GM21786 (cell line): ENCODE measurements around the gene PCBP4.

ENCODE experiments used
- ATAC-seq: cut with Tn5 transposase; IDR thresholded peaks from one replicate; pipeline ENCODE4 v1.9.1; 2021; ENCODE audit not compliant: unreplicated experiment

The PCBP4 gene

DNA sequence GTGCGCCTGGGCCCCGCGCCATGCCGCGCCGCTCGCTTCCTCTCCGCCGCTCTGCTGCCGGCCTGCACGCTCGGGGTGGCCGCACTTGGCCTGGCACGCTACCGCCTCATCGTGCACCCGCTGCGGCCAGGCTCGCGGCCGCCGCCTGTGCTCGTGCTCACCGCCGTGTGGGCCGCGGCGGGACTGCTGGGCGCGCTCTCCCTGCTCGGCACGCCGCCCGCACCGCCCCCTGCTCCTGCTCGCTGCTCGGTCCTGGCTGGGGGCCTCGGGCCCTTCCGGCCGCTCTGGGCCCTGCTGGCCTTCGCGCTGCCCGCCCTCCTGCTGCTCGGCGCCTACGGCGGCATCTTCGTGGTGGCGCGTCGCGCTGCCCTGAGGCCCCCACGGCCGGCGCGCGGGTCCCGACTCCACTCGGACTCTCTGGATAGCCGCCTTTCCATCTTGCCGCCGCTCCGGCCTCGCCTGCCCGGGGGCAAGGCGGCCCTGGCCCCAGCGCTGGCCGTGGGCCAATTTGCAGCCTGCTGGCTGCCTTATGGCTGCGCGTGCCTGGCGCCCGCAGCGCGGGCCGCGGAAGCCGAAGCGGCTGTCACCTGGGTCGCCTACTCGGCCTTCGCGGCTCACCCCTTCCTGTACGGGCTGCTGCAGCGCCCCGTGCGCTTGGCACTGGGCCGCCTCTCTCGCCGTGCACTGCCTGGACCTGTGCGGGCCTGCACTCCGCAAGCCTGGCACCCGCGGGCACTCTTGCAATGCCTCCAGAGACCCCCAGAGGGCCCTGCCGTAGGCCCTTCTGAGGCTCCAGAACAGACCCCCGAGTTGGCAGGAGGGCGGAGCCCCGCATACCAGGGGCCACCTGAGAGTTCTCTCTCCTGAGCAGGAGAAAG lies 11.1 kb downstream of the PCBP4 start:
- ATAC-seq = no peak

DNA sequence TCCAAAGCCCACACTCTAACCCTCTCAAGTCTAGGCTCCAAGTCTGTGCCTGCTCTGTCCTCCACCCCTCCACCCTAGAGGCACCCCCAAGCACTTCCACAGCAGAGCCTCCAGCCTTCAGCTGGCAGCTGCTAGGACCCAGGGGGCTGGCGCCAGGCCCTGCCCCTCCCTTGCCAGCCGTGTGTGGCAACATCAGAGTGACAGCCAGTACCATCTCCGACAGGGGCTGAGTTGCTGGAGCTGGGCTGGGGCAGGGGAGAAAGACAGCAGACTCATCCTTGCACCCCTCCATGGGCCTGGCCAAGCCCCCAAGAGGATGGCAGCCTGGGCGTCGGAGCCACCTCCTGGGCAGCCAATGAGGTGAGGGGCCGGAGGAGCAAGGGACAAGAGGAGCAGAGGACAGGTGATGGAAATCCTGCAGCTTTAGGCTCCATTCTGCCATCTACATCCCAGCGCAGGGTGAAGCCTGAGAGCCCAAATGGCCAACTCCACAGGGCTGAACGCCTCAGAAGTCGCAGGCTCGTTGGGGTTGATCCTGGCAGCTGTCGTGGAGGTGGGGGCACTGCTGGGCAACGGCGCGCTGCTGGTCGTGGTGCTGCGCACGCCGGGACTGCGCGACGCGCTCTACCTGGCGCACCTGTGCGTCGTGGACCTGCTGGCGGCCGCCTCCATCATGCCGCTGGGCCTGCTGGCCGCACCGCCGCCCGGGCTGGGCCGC lies 11.9 kb downstream of the PCBP4 start, which contains the start of gene GPR62:
Gene GPR62, plus strand, starts transcription at position 207 of the 718 bp plus-strand sequence. Its CDS starts 272 bp downstream, at position 479.
- no peak for ATAC-seq

DNA sequence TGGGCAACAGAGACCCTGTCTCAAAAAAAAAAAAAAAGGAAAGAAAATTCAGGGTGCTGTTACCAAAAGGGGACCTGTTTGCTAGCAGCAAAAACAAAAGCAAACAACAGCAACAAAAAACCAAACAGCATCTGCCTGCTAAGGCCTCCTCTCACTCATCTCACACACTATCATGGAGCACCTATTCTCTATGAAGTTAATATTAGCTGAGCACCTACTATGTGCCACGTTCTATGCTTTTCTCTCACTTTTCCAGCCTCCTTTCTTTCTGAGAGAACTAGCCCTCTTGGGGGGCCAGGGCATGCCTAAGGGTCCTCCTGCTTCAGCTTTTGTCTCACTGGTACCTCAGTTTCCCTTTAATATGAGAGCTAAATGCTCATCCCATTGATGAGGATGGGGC lies 12.5 kb downstream of the PCBP4 start:
- ATAC-seq = no peak

DNA sequence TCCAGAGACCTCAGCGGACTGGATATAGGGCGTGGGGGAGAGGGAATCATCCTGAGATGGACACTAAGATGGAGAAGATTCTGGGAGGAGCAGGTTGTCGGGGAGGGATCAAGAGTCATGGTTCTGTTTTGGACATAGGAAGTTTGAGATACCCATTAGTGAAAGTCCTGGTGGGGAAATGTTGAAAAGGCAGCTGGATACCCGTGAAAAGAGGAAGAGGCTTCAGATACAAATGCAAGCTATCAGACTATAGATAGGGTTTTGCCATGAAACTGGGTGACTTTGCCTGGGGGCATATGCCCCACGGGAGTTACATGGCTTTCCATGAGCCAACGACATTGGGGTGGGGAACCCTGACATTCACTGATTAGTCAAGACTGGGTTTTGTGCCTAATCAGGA lies 13.1 kb downstream of the PCBP4 start:
- no peak for ATAC-seq

DNA sequence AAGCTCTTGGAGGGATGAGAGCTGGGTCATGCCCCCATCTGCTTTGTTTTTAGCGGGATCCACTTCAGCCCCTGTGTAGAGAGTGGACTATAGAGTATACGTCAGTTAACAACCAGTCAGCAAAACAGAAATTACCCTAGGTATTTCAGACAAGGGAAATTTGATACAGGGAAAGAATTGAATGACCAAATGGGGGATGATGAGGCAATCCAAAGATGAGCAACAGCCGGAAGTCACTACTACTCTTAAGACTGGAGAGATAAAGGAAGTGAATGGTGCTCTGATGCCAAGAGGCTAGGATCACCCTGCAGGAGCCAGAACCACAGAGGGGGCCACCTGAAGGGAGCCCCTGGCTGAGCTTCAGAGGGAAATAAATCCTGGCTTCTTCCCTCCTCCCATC lies 13.8 kb downstream of the PCBP4 start:
- ATAC-seq = no peak

DNA sequence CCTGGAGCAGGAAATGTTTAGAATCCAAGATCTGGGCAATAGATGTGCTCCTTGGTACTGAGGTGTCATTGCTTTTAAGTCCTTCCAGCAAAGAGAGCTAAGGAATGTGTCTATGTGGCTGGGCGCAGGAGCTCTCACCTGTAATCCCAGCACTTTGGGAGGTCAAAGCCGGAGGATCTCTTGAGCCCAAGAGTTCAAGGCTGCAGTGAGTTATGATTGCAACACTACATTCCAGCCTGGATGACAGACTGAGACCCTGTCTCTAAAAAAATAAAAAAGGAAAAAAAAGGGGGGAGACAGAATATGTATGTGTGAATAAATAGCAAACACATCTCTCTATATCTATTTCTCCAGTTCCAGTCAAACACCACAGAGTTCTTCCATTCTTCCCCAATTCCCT lies 16.4 kb downstream of the PCBP4 start:
- no peak for ATAC-seq

DNA sequence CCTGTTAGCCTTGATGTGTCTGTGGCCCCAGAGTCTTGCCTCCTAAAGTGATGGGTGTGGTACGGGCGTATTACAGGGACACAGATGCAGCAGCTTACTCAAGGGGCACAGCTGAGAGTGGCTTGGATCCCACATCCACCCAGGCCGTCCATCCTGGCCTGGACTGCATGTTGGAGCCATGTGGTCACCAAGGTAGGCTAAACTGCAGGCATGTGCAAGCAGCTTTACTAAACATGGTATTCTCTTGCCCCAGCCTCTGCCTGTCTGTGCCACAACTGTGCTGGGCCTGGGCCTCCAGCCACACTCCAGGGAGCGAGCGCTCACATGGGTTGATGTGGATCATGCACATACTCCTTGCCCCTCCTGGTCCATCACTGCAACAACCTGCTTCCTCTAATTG lies 18.1 kb downstream of the PCBP4 start:
- no peak for ATAC-seq

DNA sequence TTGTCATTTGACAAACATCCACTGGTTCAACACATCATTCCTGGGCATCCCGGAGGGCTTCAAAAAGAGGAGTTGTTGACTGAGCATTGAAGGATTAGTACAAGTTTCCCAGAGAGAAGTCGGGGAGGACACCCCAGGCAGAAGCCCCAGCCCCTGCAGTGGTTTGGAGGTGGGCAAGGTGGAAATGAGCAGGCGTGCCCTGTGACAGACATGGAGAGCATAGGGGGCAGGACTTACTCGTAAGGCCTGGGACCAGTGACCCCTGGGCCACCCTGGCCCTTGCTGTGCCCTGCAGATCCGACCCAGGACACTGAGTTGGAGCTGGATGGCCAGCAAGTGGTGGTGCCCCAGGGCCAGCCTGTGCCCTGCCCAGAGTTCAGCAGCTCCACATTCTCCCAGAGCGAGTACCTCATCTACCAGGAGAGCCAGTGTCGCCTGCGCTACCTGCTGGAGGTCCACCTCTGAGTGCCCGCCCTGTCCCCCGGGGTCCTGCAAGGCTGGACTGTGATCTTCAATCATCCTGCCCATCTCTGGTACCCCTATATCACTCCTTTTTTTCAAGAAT lies 19.2 kb downstream of the PCBP4 start:
- ATAC-seq = no peak

DNA sequence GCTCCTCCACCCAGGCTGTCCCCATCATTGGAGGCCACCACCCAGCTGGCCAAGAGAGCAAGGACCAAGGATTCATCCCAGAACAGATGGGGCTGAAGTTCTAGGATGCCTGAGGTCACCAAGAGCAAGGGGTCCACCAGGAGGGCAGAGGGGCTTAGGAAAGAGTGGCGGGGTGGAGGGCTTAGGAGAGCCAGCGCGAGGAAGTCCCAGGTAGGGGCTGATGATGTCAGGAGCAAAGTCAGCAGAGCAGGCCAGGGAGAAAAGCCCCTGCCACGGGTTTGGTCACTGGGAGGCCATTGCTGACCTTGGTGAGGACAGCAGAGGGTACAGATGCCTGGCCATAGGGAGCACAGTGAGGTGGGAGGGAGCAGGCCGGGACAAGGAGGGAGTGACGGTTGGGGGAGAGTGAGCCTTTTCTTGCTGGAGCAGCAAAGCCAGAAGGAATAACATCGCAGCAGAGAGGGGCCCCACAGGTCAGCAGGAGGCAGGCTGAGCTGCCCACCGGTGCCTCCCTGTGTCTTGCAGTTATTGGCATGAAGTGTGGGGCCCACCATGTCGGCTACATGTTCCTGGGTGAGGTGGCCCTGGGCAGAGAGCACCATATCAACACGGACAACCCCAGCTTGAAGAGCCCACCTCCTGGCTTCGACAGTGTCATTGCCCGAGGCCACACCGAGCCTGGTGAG lies 19.9 kb downstream of the PCBP4 start:
- no peak for ATAC-seq

DNA sequence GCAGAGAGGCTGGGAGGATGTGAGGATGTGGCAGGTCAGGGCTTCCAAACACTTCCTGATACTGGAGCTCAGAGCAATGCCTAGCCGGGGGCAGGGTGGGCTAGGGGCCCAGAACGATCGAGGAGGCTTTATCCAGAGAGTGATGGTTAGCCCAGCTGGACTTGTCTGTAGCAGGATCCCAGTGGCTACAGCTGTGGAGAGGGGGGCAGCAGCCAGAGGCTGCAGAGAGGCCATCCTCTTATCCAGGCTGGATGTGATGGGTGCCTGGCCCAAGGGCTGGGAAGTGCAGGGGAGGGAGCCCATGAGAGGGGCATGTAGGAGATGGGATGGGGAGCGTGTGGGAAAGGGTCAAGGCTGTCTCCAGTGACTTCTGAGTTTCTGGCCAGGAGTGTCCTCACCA lies 20.5 kb downstream of the PCBP4 start:
- no peak for ATAC-seq

DNA sequence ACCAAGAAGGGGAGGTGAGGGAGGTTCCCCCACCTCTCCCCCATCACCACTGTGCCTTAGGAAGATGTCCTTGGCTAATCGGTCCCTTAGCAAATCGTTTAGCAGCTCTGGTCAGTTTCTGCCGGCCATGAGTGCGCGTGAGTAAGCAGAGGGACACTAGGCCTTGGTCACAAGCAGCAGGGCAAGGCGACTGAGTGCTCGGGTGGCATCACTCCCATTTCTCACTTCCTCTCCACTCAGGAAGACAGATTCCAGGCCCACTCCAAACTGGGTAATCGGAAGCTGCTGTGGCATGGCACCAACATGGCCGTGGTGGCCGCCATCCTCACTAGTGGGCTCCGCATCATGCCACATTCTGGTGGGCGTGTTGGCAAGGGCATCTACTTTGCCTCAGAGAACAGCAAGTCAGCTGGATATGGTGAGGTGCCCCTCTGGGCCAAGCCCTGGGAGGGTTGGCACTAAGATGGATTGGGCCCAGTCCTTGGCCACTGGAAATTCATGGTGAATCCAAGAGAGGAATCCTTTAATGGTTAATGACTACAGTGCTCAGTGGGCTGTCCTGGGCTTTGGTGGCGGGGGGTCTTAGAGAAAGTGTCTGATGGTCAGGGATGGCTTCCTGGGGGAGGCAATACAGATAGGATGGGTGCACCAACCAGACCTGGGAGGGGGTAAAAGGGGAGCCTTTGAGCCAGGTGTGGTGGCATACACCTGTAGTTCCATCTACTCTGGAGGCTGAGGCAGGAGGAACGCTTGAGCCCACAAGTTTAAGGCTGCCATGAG lies 21.1 kb downstream of the PCBP4 start:
- ATAC-seq = no peak

DNA sequence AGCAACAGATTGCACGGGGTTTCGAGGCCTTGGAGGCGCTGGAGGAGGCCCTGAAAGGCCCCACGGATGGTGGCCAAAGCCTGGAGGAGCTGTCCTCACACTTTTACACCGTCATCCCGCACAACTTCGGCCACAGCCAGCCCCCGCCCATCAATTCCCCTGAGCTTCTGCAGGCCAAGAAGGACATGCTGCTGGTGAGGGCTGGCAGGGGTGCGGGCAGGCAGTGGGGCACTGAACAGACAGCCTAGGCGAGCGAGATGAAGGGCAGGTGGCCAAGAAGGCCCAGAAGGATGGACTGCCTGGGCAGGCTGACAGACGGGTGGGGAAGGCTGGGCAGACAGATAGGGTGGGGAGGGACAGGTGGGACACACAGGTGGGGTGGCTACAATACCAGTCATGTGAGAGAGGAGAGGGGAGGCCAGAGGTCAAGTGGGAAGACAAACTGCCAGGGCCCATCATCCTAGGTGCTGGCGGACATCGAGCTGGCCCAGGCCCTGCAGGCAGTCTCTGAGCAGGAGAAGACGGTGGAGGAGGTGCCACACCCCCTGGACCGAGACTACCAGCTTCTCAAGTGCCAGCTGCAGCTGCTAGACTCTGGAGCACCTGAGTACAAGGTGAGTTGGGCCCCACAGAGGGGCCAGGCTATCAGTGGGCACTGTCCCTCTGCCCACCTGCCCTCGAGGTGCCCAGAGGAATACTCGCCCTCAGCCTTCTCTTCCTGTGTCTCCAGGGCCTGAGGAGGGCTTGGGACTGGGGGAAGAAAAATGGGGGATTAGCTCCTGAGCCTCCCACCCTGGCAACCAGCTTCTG lies 22.0 kb downstream of the PCBP4 start:
- no peak for ATAC-seq

DNA sequence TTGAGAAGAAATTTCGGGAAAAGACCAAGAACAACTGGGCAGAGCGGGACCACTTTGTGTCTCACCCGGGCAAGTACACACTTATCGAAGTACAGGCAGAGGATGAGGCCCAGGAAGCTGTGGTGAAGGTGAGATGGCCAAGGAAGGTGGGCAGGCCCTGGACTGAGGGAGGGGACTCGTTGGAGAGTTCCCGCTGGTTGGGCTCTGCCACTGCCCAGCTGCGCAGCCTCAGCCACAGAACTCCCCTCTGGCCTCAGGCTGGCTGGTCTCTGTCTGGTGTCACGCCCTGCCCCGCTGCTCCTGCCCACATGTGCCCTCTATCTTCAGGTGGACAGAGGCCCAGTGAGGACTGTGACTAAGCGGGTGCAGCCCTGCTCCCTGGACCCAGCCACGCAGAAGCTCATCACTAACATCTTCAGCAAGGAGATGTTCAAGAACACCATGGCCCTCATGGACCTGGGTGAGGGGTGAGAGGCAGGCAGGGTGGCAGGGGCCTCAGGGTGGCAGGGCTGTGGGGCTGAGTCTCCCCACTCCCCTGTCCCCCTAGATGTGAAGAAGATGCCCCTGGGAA lies 22.7 kb downstream of the PCBP4 start:
- no peak for ATAC-seq

DNA sequence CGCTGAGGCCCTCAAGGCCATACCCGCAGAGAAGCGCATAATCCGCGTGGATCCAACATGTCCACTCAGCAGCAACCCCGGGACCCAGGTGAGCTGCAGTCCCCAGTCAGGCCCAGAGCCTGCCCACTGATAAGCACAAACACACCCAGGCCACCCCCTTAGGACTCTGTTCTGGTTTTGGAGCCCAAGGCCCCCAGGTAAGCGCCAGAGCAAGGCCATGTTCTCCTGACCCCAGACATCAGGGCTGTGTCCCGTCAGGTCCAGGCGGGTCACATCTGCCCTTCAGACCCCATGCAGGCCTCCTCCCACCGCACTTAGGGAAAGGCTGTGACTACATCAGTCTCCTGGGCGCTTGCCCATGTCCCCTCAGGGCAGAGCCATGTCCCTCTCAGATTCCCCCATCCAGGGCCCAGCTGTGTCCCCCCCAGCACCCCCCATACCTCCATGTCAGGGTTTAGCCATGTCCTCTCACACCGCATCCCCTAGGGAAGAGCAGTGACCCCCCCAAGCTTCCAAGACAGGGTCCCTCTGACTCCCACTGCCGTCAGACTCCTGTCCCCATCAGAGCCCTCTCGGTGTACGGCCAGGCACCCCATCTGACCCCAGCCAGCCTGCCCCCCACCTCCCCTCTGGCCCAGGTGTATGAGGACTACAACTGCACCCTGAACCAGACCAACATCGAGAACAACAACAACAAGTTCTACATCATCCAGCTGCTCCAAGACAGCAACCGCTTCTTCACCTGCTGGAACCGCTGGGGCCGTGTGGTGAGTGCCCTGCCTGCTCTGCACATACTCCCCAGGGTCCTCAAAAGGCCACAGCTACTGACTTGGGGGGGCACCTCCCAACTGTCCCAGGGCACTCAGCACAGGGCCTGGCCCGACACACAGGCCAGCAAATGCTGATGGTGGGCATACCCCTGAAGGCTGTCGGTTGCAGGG lies 23.5 kb downstream of the PCBP4 start:
- no peak for ATAC-seq

DNA sequence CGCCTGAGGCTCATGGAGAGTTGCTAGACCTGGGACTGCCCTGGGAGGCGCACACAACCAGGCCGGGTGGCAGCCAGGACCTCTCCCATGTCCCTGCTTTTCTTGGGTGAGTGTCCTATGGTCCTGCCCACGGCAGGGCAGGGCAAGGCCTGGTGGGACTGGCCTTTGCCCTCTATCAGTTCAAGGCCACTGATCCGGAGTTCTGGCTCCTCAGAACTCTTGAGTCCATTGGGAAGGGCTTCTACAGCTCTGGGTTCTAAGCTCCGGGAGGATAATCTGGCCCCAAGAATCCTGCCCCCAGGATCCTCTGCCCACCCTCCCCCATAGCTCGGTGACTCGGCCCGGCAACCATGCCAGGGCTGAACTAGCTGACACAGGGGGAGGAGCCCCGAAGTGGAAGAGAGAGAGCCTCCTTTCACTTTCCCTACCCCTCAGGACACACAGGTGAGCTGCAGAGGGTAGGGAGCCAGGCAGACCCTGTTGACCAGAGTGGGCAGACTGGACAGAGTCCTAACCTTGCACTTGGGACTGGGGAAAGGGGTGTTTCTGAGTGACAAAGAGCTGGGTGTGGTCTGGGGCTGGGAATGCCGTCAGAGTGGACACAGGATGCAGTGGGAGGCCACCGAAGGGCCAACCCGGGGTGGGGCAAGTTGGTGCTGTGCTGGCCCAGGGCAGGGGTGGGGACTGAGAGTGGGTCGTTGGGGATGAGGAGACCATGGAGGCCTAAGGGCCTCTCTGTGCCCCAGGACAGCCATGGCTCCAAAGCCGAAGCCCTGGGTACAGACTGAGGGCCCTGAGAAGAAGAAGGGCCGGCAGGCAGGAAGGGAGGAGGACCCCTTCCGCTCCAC lies 24.4 kb downstream of the PCBP4 start:
- ATAC-seq = peak; percentile 27

DNA sequence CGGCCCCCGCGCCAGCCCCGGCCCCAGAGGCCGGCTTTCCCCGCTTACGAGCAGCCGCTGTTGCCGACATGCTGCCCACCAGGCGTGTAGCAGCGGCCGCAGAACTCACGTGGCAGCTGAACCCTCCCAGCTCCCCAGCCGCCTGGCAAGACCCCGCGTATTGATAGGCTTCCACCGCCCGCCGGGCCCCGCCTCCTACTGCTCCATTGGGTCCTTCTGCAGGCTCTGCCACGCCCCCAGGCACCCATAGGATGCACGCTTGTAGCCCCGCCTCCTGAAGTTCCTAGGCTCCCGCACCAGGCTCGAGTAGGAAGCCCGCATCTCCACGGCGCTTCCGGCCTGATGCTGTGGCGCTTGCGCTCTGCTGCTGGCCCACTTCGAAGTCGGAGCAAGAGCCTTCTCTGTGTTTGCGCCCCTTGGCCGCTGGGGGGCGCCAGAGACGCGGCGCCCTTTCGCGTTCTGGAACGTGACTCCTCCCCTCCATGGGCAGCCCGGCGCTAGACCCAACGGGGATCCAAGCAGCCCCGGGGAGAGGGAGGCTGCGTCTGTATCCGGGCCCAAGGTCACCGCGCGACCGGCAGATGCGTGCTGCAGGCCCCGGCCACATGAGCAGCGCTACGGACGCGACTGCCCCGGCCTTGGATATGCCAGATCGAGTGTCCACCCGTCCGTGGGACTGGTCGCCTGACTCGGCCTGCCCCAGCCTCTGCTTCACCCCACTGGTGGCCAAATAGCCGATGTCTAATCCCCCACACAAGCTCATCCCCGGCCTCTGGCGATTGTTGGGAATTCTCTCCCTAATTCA lies 25.3 kb downstream of the PCBP4 start, which contains the start of the genes PARP3 and RRP9:
Gene PARP3, plus strand, starts transcription at position 566 of the 805 bp plus-strand sequence. CDS start 993 bp downstream, outside the sequence.
Gene RRP9, minus strand, starts transcription at position 107 of the 805 bp plus-strand sequence. Its CDS starts 37 bp downstream, at position 70.
- peak; percentile 91 for ATAC-seq
